GF-D8 (cell line): ENCODE measurements around the gene SORCS2.
"Not testable (repeated sequence)": the region's sequence is repeated elsewhere in the genome, so short reads cannot be mapped to it uniquely, and the experiment has no call there.

Experiments
- DNase-seq: peaks from one replicate; lab custom pipeline; 2025; lab: John Stamatoyannopoulos, UW

Gene SORCS2

GRCh38 chr4:7200801-7201200 lies 8.5 kb downstream of the SORCS2 start:
- DNase-seq, result no peak

GRCh38 chr4:7201420-7202305 lies 9.3 kb downstream of the SORCS2 start:
- DNase-seq, result no peak

DNA sequence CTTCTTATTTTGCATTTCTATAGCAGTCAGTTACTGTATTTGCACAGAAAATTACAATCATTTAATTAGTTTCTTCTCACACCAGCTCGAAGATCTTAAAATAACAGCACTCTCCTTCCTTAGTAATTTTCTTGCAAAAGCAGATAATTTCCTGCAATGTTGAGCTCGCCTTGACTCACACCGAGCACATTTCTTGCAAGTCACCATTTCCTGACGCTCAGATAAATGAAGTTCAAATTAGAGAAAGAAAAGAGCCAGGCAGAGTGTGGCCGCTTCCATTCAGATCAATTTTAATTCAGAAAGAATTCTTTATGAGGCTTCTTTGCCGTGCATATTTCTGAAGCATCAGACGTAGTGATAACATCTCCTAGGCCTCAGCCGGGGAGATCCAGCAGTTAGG lies 10.1 kb downstream of the SORCS2 start:
- no peak for DNase-seq

GRCh38 chr4:7204656-7205387 lies 12.5 kb downstream of the SORCS2 start:
- no peak for DNase-seq

- DNase-seq, result no peak
Measured at GRCh38 chr4:7206385-7206784, 14.0 kb downstream of the SORCS2 start.

DNA sequence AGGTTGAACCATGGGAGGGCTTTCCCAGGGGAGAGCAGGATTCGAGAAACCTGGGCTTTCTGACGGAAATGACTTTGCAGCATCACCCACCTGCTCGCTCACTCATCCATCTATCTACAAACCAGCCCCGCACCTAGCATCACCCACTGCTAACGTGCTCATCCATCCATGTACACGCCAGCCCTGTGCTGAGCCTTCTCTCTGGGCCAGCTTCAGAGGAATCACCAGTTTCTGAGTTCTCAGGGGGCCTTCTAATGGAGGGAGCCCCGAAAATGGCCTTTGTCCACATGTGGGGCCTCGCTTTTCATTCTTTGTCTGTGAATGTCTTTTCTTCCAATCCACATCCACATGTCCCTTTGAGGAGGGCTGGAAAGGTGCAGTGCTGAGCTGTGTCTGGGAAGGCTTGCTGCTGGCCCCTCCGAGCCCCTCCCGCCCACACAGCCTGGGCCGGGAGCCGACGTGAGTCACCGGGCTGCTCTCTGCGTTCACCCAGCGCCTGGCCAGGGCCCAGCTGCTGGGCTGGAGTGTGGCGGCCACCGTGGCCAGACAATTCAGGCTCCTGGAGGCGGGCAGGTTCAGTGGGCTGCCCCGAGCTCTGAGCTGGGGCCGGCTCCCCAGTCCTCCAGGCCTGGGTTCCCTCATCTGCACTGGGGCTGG lies 14.7 kb downstream of the SORCS2 start:
- DNase-seq, result no peak

DNA sequence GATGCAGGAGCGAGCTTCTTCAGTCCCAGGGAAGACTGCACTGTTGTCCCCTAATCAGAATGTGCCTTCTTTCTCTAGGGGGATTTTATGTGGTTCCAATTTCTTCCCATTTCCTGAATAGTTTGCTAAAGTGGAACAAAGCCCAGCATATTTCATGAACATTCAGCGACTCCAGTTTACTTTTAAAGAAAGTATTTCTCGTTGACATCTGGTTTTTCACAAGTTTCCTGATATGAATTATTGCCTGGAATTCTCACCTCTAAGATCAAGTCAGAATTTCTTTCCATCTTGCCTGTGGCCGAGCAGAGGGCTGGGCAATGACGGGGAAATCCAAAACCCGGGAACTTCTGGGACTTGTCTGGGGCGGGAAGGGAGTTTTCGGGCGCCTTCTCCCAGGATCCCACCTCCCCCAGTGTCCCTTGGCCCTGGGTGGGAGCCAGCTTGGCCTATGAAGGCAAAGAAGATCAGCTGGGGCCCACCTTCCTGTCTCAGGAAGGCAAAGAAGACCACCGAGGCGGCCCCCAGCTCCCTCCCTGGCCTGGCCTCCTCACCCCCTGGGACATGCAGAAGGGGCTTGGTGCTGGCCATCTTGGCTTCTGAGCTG lies 15.4 kb downstream of the SORCS2 start:
- DNase-seq, result no peak

GRCh38 chr4:7208509-7209451 lies 16.4 kb downstream of the SORCS2 start:
- no peak for DNase-seq

DNA sequence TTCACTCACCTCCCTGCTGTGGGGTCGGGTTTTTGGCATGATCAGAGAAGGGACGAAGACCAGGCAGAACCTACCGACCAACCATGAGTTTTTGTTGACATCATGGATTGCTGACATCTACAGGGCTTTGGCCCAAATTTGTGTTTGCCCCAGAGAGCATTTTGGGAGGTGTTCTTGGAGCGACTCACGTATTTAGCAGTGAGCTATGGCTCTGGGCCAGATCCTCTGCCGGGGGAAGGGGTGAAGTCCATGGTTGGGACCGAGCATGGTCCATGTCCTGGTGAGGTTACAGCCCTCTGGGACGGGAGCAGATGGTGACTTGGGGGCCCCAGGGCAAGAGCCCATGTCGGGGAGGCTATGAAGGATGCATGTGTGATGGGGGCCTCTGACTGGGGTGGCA lies 17.4 kb downstream of the SORCS2 start:
- DNase-seq, result no peak

- DNase-seq, result no peak
Measured at GRCh38 chr4:7210824-7211223, 18.5 kb downstream of the SORCS2 start.

- no peak for DNase-seq
Measured at GRCh38 chr4:7212101-7212674, 19.9 kb downstream of the SORCS2 start.

- no peak for DNase-seq
Measured at GRCh38 chr4:7212921-7213320, 20.6 kb downstream of the SORCS2 start.

GRCh38 chr4:7213807-7214206 lies 21.5 kb downstream of the SORCS2 start:
- no peak for DNase-seq

DNA sequence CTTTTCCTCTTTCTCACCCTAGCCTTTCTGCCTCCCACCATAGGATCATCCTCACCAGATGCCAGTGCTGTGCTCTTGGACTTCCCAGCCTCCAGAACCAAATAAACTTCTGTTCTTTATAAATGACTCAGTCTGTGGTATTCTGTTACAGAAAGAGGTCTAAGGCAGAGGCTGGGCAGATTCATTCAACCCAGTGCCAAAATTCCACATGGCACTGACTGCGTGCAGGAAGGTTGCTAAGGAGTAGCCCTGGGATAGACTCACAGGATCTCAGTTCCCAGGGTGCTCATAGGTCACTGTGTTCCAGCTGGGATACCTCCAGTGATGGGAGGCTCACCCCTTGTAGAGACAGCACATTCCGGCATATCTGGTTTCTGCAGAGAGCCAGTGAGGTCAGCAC lies 22.0 kb downstream of the SORCS2 start:
- DNase-seq, result no peak

DNA sequence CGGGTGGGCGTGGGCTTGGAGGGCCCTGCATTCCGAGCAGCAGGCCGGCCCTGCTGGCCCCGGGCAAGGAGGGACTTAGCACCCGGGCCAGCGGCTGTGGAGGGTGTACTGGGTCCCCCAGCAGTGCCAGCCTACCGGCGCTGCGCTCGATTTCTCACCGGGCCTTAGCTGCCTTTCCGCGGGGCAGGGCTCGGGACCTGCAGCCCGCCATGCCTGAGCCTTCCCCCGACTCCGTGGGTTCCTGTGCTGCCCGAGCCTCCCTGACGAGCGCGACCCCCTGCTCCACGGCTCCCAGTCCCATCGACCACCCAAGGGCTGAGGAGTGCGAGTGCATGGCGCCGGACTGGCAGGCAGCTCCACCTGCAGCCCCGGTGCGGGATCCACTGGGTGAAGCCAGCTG lies 22.8 kb downstream of the SORCS2 start:
- not testable (repeated sequence) for DNase-seq

DNA sequence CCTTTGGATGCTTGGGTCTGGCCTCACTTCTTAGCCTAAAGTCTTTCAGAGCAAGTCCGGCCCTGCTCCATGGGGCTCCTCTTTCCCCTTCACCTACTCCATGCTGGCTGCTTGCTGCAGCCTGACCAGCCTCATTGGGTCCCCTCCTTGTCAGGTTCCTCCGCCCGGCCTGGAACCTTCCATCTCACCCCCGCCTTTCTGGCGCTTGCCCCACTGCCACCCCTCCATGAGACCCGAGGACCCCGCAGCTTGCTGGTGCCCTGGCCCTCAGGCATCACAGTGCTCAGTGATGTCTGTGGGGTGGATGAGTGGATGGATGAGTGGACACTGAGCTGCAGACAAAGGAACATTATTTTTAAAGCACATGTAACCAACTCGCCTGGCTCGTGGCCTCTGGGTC lies 24.7 kb downstream of the SORCS2 start:
- no peak for DNase-seq

DNA sequence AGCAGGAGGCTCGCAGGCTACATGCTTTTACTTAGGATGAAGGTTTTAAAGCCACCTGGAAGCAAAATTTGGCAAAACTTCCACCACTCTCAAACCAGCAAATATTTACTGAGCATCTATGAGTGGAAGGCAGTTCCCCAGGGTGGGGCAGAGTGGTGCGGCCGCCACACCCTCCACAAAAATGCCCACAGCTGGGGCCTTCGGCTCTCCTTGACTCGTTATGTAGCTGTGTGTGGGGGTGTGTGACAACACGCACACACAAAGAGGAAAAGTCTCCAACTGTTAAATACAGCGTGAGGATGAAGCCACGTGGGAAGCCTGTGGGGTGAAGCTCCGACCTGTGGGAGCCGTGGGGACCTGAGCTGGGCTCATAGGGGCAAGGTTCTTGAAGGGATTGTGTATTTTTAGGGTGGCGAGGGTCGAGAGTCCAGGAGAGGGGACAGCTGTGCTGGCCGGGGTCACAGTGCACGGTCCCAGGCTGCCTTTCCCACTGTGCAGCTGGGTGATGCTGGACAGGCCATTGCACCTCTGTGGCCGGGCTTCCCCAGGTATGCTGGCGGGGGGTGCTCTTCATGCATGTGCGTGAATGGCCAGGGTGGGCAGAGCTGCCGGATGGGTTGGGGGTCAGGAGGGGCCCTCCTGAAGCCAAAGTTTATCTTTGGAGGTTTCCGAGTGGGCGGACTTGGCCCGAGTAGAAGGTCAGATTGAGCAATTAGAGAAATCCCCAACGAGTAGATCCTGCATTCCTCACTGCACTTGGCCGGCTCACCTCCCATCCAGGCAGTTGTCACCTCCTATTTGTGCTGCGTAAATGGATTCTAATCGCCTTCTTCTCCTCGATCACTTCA lies 25.4 kb downstream of the SORCS2 start:
- no peak for DNase-seq

- DNase-seq, result no peak
Measured at GRCh38 chr4:7218686-7219085, 26.3 kb downstream of the SORCS2 start.

DNA sequence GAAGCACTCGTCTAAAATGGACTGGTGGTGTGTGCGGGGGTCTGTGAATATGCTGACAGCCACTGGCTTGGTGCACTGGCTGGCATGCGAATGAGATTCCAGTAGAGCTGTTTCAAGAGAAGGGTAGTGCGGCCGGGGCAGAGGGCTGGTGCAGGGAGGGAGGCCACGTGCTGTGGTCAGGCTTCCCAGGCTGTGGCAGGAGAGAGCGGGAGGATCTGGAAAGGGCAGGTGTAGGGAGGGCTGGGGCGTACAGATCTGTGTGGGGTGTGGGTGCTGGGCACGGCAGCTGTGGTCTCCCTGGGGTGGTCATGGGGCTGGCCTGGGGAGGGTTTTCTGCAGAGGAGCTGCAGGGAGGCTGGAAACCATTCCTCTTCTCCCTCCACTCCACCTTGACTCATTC lies 30.2 kb downstream of the SORCS2 start:
- no peak for DNase-seq

GRCh38 chr4:7223541-7223940 lies 31.2 kb downstream of the SORCS2 start:
- DNase-seq, result no peak
